ENCODE data around the gene AK1. TPM values are rescaled to one million over a fixed set of nuclear protein-coding genes. Genes with fewer than 3 reads are reported as not detected.

The AK1 gene
- total and polyA plus RNA-seq, 2 of the 13 experiments (the other 11 are each of a cell fraction or from before 2014, with no cell fraction given): 19.1 to 32.8 TPM

- TF ChIP-seq TIGD3 (CRISPR knock-in tag; IDR thresholded peaks at IDR 0.05; ENCODE audit: borderline replicate concordance) (0 out of 2 replicates have a peak, but pooled peaks have one; percentile 9), ARID2 (CRISPR knock-in tag; IDR thresholded peaks at IDR 0.05; ENCODE audit: borderline replicate concordance) (no peak), KDM5A (IDR thresholded peaks at IDR 0.05; ENCODE audit: borderline replicate concordance, low read length) (no peak), LCORL (IDR thresholded peaks at IDR 0.05) (no peak), LCORL (CRISPR knock-in tag; IDR thresholded peaks at IDR 0.05) (peak; percentile 96), ZNF143 (CRISPR knock-in tag; IDR thresholded peaks at IDR 0.05) (no peak), SUZ12 (IDR thresholded peaks at IDR 0.05; ENCODE audit: low read depth, low read length) (no peak), SRSF9 (IDR thresholded peaks at IDR 0.05; ENCODE audit: borderline replicate concordance, insufficient read depth, low read depth, low read length, poor library complexity, severe bottlenecking) (no peak), HOXA9 (CRISPR knock-in tag; IDR thresholded peaks at IDR 0.05; ENCODE audit: borderline replicate concordance) (no peak), ZNF446 (CRISPR knock-in tag; IDR thresholded peaks at IDR 0.05) (no peak), ZNF251 (CRISPR knock-in tag; IDR thresholded peaks at IDR 0.05) (no peak), ZNF619 (CRISPR knock-in tag; IDR thresholded peaks at IDR 0.05) (peak; percentile 48; the same call in 1 of the 2 replicates), ZNF441 (CRISPR knock-in tag; IDR thresholded peaks at IDR 0.05; ENCODE audit: borderline replicate concordance) (0 out of 2 replicates have a peak, but pooled peaks have one; percentile 20), ZNF205 (CRISPR knock-in tag; IDR thresholded peaks at IDR 0.05) (0 out of 2 replicates have a peak, but pooled peaks have one; percentile 49), MAZ (IDR thresholded peaks at IDR 0.05; ENCODE audit: borderline replicate concordance, low read depth, low read length) (peak; percentile 78; the same call in 1 of the 2 replicates), MAZ (CRISPR knock-in tag; IDR thresholded peaks at IDR 0.05; ENCODE audit: low read depth) (no peak; the same call in 1 of the 2 replicates), ZBTB26 (CRISPR knock-in tag; IDR thresholded peaks at IDR 0.05; ENCODE audit: borderline replicate concordance) (0 out of 2 replicates have a peak, but pooled peaks have one; percentile 41), ZNF280D (CRISPR knock-in tag; IDR thresholded peaks at IDR 0.05) (peak; percentile 72), ZSCAN31 (CRISPR knock-in tag; IDR thresholded peaks at IDR 0.05; ENCODE audit: low read depth) (no peak), DNMT1 (CRISPR knock-in tag; IDR thresholded peaks at IDR 0.05) (0 out of 2 replicates have a peak, but pooled peaks have one; percentile 57), NFE2 (CRISPR knock-in tag; IDR thresholded peaks at IDR 0.05) (no peak), GPN1 (CRISPR knock-in tag; IDR thresholded peaks at IDR 0.05; ENCODE audit: borderline replicate concordance) (no peak), ZNF672 (CRISPR knock-in tag; IDR thresholded peaks at IDR 0.05) (no peak), NCOR1 (IDR thresholded peaks at IDR 0.05; ENCODE audit: borderline replicate concordance, low read length) (peak; percentile 48; the same call in 1 of the 2 replicates)
Measured at GRCh38 chr9:127903557-127904475, 26.3 kb upstream of the AK1 start (continued).

All from HepG2 (cell line).